ENCODE data around the gene AGFG1.
"Not testable (repeated sequence)": the region's sequence is repeated elsewhere in the genome, so short reads cannot be mapped to it uniquely, and the experiment has no call there.

Gene AGFG1

GRCh38 chr2:227503433-227504406, 31.8 kb downstream of the AGFG1 start:
- no peak for DNase-seq

GRCh38 chr2:227504700-227505099, 32.7 kb downstream of the AGFG1 start:
- no peak for DNase-seq

GRCh38 chr2:227506456-227506855, 34.5 kb downstream of the AGFG1 start:
- DNase-seq = no peak

GRCh38 chr2:227507963-227508362, 36.0 kb downstream of the AGFG1 start:
- no peak for DNase-seq

- DNase-seq = no peak
These were observed 37.1 kb downstream of the AGFG1 start for GRCh38 chr2:227509076-227509475.

GRCh38 chr2:227509824-227510619, 38.1 kb downstream of the AGFG1 start:
- DNase-seq = no peak

GRCh38 chr2:227510620-227510958, 38.6 kb downstream of the AGFG1 start:
- DNase-seq = no peak

GRCh38 chr2:227511239-227511930, 39.4 kb downstream of the AGFG1 start:
- no peak for DNase-seq

GRCh38 chr2:227511955-227512354, 40.0 kb downstream of the AGFG1 start:
- no peak for DNase-seq

- no peak for DNase-seq
These were observed 41.2 kb downstream of the AGFG1 start for GRCh38 chr2:227513113-227513512.

DNA sequence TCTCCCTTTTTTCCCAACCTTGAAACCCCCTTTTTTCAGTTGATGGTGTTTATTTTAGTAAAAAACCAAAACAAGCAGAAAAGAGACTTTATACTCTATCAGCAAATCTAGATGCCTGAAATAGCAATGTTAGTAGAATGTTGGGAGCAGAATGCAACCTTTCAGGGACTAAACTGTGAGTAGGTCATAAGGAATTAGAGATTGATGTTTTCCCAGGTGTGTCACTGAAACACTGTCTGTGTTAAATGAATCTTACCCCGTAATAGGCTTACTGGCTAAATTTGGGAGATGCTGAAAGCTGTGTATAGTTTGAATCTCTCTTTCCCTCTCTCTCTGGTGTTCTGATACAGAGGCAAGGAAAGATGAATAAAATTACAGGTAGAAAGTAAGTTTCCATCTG, 43.8 kb downstream of the AGFG1 start:
- DNase-seq = no peak

- no peak for DNase-seq
These were observed 45.8 kb downstream of the AGFG1 start for GRCh38 chr2:227517724-227518123.

- DNase-seq = not testable (repeated sequence)
These were observed 46.4 kb downstream of the AGFG1 start for GRCh38 chr2:227518278-227518865.

DNA sequence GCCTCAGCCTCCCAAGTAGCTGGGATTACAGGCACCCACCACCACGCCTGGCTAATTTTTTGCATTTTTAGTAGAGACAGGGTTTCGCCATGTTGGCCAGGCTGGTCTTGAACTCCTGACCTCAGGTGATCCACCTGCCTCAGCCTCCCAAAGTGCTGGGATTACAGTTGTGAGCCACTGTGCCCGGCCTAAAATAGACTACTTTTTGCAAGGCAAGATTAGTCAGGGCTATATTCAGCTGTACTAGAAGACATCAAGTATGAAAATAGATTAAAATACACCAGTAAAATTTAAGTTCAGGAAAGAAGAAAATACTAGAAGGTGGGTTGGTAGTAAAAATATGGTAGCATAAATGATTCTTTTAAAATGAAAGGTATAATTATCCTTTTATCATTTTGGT, 49.2 kb downstream of the AGFG1 start:
- DNase-seq = not testable (repeated sequence)

DNA sequence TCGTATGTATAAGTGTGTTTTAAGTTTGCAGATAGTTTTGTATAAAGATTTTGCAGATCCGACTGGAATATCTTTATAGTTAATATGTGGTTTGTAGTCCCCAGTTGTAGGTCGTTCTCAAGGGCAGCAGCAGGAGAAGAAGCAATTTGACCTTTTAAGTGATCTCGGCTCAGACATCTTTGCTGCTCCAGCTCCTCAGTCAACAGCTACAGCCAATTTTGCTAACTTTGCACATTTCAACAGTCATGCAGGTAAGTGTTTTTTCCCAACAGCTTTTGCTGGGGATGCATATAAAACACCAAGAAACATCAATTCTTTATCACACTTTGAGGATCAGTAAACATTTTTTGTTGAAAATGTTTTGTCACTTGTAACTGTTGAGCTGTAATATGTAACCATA, 52.7 kb downstream of the AGFG1 start:
- DNase-seq = no peak

DNA sequence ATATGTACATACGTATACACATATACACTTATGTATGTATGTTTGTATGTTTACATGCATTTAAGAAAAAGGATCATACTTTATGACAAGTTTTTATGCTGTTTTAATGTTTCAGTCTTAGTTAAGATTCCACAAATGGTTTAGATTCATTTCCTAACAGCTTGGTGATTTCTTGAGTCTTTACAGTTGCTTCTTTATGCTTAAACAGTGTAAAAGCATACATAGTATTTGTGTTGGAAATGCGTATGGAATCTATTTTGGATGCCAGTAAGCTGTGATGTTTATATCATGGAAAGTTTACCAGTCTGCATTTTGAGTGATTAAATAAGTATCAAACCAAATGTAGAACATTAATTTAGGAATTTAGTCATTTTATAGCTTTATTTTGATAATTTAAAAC, 55.4 kb downstream of the AGFG1 start:
- no peak for DNase-seq

GRCh38 chr2:227528803-227529202, 56.8 kb downstream of the AGFG1 start:
- no peak for DNase-seq

- DNase-seq = no peak
These were observed 57.9 kb downstream of the AGFG1 start for GRCh38 chr2:227529871-227530270.

DNA sequence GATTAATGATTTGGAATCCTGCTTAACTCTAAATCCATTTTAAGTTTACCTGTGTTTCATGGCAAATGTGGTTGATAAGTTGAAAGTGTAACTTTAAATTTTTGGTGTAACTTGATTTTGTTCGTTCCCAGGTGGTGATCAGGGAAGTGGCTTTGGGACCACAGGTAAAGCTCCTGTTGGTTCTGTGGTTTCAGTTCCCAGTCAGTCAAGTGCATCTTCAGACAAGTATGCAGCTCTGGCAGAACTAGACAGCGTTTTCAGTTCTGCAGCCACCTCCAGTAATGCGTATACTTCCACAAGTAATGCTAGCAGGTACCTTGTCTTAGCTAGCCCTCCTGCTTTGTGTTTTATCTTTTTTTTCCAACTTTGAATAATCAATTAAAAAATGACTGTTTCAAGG, 62.8 kb downstream of the AGFG1 start:
- no peak for DNase-seq

GRCh38 chr2:227536445-227536844, 64.5 kb downstream of the AGFG1 start:
- peak; percentile 55 for DNase-seq

DNA sequence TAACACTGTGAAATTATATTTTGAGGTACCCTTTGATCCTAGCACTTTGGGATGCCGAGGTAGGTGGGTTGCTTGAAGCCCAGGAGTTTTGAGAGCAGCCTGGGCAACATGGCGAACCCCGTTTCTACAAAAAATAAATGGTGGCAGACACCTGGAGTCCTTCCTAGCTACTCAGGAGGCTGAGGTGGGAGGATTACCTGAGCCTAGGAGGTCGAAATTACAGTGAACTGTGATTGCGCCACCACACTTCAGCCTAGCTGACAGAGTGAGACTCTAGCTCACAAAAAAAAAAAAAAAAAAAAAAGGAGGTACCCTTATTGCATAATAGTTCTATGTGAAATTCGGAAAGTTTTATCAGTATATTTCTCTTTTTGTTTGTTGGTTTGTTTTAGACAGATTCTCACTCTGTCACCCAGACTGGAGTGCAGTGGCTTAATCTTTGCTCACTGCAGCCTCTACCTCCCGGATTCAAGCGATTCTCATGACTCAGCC, 67.6 kb downstream of the AGFG1 start:
- DNase-seq = no peak

DNA sequence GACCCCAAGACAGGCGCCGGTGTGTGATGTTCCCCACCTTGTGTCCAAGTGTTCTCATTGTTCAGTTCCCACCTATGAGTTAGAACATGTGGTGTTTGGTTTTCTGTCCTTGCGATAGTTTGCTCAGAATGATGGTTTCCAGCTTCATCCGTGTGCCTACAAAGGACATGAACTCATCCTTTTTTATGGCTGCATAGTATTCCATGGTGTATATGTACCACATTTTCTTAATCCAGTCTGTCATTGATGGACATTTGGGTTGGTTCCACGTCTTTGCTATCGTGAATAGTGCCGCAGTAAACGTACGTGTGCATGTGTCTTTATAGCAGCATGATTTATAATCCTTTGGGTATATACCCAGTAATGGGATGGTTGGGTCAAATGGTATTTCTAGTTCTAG, 68.4 kb downstream of the AGFG1 start:
- DNase-seq = not testable (repeated sequence)

DNA sequence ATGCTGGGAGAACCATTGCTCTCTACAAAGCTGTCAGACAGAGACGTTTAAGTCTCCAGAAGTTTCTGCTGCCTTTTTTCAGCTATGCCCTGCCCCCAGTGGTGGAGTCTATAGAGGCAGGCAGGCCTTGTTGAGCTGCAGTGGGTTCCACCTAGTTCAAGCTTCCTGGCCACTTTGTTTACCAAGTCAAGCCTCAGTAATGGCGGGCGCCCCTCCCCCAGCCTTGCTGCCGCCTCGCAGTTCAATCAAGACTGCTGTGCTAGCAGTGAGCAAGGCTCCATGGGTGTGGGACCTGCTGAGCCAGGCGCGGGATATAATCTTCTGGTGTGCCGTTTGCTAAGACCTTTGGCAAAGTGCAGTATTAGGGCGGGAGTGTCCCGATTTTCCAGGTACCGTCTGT, 74.0 kb downstream of the AGFG1 start:
- no peak for DNase-seq
